ENCODE results near the gene SMOC2.

The SMOC2 gene

DNA sequence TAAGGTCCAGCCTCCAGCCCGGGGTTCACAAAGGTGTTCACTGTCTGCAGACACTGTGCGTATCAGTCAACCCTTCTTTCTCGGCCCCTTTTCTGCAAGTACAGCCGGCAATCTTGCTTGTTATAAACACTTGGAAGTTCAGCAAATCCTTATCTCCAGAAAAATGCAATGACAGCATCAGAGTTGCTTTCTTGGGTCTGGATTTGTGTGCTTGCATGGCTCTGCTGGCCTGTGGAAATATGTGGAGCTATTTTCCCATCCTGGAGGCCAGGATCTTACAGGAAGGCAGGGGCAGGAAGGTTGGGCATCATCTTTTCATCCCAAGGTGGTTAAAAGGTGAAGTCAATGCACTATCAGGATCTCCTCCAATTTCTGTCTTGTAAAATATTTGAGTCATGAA lies 100.3 kb downstream of the SMOC2 start:
- TF ChIP-seq EGR1 (IDR thresholded peaks at IDR 0.05) = no peak
- TF ChIP-seq TEAD4 (IDR thresholded peaks at IDR 0.05) = no peak
- no peak for TF ChIP-seq TCF12 (IDR thresholded peaks at IDR 0.05; ENCODE audit: low read depth)
- no peak for TF ChIP-seq CREB1 (IDR thresholded peaks at IDR 0.05; ENCODE audit: low read depth)

DNA sequence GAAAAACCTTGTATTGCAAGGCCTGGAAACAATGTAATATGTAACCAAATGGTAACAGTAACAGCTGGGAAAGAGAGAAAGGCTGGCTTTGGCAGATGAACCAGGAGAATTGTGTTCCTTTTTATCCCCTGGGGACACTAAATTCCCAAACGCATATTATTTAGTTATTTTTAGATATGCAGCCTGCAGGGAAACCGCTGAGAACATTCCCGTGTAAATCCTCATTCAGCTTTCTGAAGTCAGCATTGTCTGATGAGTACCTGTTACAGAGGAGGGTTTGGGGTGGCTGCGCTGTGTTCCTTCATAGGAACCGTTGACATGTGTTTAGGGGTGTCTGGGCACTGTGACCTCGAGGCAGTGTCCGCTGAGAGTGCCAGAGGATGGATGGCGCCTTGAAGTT lies 101.3 kb downstream of the SMOC2 start:
- no peak for TF ChIP-seq TEAD4 (IDR thresholded peaks at IDR 0.05)
- TF ChIP-seq ZBTB7A (IDR thresholded peaks at IDR 0.05; ENCODE audit: low read depth) = no peak
- TF ChIP-seq NFIC (IDR thresholded peaks at IDR 0.05) = no peak
- no peak for TF ChIP-seq TAF1 (IDR thresholded peaks at IDR 0.05; ENCODE audit: low read depth)
- TF ChIP-seq EGR1 (IDR thresholded peaks at IDR 0.05) = no peak
- no peak for TF ChIP-seq MAX (IDR thresholded peaks at IDR 0.05)
- TF ChIP-seq CREB1 (IDR thresholded peaks at IDR 0.05; ENCODE audit: low read depth) = no peak
- TF ChIP-seq YY1 (IDR thresholded peaks at IDR 0.05; ENCODE audit: low read depth) = no peak
- TF ChIP-seq TCF12 (IDR thresholded peaks at IDR 0.05; ENCODE audit: low read depth) = no peak
- TF ChIP-seq USF1 (IDR thresholded peaks at IDR 0.05) = no peak
- no peak for TF ChIP-seq FOXM1 (IDR thresholded peaks at IDR 0.05; ENCODE audit: borderline replicate concordance, low read depth)
- TF ChIP-seq REST (IDR thresholded peaks at IDR 0.05; ENCODE audit: low read depth) = no peak
- no peak for TF ChIP-seq CEBPB (IDR thresholded peaks at IDR 0.05)

DNA sequence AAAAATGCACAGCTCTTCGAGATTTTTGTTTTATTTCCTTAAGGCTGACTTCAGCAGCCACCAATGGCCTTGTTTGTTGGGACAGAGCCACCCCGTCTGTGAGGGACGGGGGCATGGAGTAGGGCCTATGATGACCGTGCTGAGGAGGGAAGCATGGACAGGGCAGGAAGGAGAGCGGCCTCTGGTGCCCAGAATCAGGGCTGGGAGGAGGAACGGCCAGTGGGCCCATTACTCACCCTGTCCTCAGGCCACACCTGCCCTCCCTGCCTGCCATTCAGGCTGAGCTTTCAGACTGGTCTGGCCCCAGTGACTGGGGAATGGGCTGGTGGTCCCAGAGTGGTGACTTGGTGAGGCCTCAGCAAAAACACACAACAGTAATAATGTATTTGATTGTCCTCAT lies 104.4 kb downstream of the SMOC2 start:
- TF ChIP-seq MAX (IDR thresholded peaks at IDR 0.05) (no peak), EGR1 (IDR thresholded peaks at IDR 0.05) (no peak), NFIC (IDR thresholded peaks at IDR 0.05) (no peak), TCF12 (IDR thresholded peaks at IDR 0.05; ENCODE audit: low read depth) (no peak)

DNA sequence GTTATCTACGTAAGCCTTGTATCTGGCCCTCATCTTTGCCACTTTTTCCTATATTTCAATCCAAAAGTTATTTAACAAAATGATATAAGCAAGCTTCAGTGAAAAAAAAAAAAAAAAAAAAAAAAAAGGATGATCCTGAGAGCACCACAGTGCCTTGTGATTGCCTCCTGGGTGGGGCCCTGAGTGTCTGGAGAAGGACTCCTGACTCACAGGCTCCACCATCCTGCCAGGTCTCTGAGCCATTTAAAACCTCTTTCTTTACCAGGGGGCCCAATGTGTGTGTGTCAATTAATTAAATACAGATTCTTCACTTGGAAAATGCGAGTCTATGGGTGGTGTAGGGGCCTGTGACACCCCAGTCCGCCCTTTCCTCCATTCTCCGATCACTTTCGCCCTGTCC lies 105.2 kb downstream of the SMOC2 start:
- TF ChIP-seq CEBPB (IDR thresholded peaks at IDR 0.05) (no peak), TAF1 (IDR thresholded peaks at IDR 0.05; ENCODE audit: low read depth) (no peak), MAX (IDR thresholded peaks at IDR 0.05) (no peak), EP300 (IDR thresholded peaks at IDR 0.05; ENCODE audit: borderline replicate concordance) (no peak), USF1 (IDR thresholded peaks at IDR 0.05) (no peak), RAD21 (IDR thresholded peaks at IDR 0.05; ENCODE audit: low read depth) (no peak), TCF12 (IDR thresholded peaks at IDR 0.05; ENCODE audit: low read depth) (no peak), YY1 (IDR thresholded peaks at IDR 0.05; ENCODE audit: low read depth) (no peak), EGR1 (IDR thresholded peaks at IDR 0.05) (no peak), FOXM1 (IDR thresholded peaks at IDR 0.05; ENCODE audit: borderline replicate concordance, low read depth) (no peak), CREB1 (IDR thresholded peaks at IDR 0.05; ENCODE audit: low read depth) (no peak), NFIC (IDR thresholded peaks at IDR 0.05) (no peak), TEAD4 (IDR thresholded peaks at IDR 0.05) (no peak), REST (IDR thresholded peaks at IDR 0.05; ENCODE audit: low read depth) (no peak)

DNA sequence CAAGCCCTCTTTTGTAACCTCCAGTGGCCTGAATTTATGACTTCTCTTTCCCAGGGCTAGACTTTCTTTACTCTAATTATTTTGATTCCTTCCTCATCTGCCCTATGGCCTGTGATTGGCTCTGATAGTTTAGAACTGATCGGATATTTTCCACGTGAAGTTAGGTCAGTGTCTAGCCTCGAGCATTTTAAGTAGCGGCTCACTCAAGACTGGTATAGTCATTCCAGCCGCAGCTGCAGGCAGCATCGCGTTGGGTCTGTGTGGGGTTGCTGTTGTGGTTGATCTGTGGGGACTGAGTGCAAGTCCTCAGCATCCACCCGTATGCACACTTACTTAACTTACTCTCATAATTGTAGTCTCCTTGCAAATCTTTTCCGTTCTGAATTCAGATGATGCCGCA lies 105.7 kb downstream of the SMOC2 start:
- TF ChIP-seq TEAD4 (IDR thresholded peaks at IDR 0.05) (no peak), TCF12 (IDR thresholded peaks at IDR 0.05; ENCODE audit: low read depth) (no peak)

- TF ChIP-seq NFIC (IDR thresholded peaks at IDR 0.05) = peak; percentile 13; the same call in 1 of the 2 replicates
- TF ChIP-seq EGR1 (IDR thresholded peaks at IDR 0.05) = no peak
Measured at GRCh38 chr6:168550326-168550725, 109.3 kb downstream of the SMOC2 start.

- no peak for TF ChIP-seq FOXM1 (IDR thresholded peaks at IDR 0.05; ENCODE audit: borderline replicate concordance, low read depth)
- TF ChIP-seq TEAD4 (IDR thresholded peaks at IDR 0.05) = no peak
- TF ChIP-seq NFIC (IDR thresholded peaks at IDR 0.05) = no peak
Measured at GRCh38 chr6:168554472-168554871, 113.5 kb downstream of the SMOC2 start.
